Liver (tissue), 3 donors: ENCODE results near the gene RAB7A.

ENCODE experiments used
- CTCF ChIP-seq: fragments of 150-350 bp; IDR thresholded peaks from 2 replicates; pipeline ENCODE4 v1.5.1; 2017; ENCODE audit warnings: improper control_type of control experiment, low read depth, low read length; ENCODE audit not compliant: missing input control
- EGR1 ChIP-seq, 2 donors: IDR thresholded peaks; 2 replicates each; pipeline ENCODE4 v1.6.1; 2016 to 2018; ENCODE audit warnings: antibody characterized with exemption in 2 of 2, low read depth in 2 of 2
- JUND ChIP-seq, 2 donors: IDR thresholded peaks; 2 replicates each; pipeline ENCODE4 v1.6.1; 2016; ENCODE audit warnings: antibody characterized with exemption in 2 of 2
- REST ChIP-seq: IDR thresholded peaks from 2 replicates; pipeline ENCODE4 v1.6.1; 2016; ENCODE audit warnings: antibody characterized with exemption, mild to moderate bottlenecking
- donor health status: healthy.
- donor health status: healthy.

GRCh38 chr3:128815318-128816064 lies 89.5 kb downstream of the RAB7A start:
- no peak for TF ChIP-seq CTCF
- no peak for TF ChIP-seq REST
- TF ChIP-seq JUND (IDR thresholded peaks at IDR 0.05) = no peak
- no peak for TF ChIP-seq EGR1 (IDR thresholded peaks at IDR 0.05; ENCODE audit: low read depth in 2 of 2)
